Putamen (tissue), 1 donor: ENCODE results near the gene ZFR.
"Not testable (repeated sequence)": the region's sequence is repeated elsewhere in the genome, so short reads cannot be mapped to it uniquely, and the experiment has no call there.

Experiments
- DNase-seq: peaks from one replicate; pipeline ENCODE4 v3.0.0-alpha.2; 2016; ENCODE audit warnings: low spot score

Gene ZFR

GRCh38 chr5:32319392-32319791, 125.1 kb downstream of the ZFR start:
- no peak for DNase-seq

- no peak for DNase-seq
These were observed 127.5 kb downstream of the ZFR start for GRCh38 chr5:32317041-32317440.

GRCh38 chr5:32315221-32316014, 129.1 kb downstream of the ZFR start:
- DNase-seq = peak; percentile 60

DNA sequence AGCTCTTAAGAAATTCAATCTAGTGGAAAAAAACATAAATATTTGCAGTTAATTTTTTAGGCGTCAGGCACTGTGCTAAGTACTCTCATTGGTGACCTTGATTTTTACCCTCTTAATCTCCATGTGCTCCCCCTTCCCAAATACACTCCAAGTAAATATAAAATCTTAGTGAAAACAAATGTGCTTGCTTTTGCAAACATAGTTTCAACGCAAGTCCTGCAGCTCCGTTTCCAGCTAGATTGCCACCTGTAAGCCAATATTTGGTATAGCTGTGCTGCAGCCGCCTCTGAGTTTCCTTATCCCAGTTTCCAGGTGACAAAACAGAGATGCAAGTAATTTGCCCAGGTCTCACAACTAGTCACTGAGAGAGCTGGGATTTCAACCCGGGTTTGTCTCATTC, 129.9 kb downstream of the ZFR start:
- no peak for DNase-seq

DNA sequence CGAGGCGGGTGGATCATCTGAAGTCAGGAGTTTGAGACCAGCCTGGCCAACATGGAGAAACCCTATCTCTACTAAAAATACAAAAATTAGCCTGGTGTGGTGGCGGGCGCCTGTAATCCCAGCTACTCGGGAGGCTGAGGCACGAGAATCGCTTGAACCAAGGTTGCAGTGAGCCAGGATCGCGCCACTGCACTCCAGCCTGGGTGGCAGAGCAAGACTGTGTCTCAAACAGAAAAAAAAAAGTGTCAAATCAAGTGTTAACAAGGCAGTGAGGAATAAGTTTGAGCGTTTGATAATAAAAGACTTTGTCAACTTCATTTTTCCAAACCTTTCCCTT, 130.4 kb downstream of the ZFR start:
- DNase-seq = not testable (repeated sequence)

DNA sequence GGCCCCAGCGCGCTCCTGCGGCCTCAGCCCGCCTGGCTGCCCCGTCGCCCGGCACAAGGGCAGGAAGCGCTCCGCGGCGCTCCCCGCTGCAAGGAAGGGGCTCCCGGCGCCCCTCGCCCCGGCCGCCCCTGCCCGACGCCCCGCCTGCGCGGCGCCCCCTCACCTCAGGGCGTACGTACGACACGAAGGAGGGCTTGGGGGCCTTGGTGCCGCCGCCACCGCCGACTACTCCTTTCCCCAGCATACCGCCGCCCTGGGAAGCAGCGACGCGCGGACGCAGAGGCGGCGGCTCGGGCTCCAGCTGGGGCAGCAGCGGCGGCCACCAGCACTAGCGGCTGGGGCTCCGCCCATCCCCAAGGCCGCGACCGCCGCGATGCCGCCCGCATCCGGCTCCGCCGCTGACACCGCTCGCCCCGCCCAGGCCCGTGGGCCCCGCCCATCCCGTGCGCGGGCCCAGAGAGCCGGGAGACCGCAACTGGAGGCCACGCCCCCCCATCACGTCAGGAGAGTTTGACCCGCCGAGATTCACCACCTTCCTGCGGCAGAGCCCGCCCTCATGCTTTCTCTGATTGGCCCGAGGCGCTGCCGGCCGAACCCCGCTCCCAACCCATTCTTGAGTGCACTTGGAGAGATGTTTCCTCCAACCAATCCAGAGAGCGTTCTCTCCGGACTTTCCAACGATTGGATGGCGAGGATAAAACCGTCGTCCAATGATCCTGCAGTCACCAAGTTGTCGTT, 131.8 kb downstream of the ZFR start, which contains the start of gene MTMR12:
MTMR12 (minus strand) TSS at position 345 of the 738 bp plus-strand sequence; CDS start at position 244, 101 bp downstream.
- peak; percentile 100 for DNase-seq

DNA sequence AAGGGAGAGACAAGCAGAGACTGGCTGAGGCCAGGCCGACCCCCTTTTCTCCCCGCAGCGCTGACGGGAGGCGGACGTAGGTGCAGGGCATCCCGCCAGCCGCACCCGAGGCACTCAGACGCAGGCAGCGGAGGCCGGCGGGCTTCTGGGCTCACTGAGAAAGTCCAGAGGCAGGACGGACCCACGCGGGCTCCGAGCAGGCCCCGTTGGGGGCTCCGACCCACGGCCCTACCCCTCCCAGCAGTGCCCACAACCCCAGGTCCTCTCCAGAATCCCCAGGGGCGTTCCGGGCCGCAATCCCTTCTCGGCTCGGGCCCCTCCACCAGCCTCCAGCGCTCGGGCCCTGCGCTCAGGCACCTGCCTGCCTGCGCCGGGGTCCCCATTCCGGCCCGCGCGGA, 132.3 kb downstream of the ZFR start:
- no peak for DNase-seq

DNA sequence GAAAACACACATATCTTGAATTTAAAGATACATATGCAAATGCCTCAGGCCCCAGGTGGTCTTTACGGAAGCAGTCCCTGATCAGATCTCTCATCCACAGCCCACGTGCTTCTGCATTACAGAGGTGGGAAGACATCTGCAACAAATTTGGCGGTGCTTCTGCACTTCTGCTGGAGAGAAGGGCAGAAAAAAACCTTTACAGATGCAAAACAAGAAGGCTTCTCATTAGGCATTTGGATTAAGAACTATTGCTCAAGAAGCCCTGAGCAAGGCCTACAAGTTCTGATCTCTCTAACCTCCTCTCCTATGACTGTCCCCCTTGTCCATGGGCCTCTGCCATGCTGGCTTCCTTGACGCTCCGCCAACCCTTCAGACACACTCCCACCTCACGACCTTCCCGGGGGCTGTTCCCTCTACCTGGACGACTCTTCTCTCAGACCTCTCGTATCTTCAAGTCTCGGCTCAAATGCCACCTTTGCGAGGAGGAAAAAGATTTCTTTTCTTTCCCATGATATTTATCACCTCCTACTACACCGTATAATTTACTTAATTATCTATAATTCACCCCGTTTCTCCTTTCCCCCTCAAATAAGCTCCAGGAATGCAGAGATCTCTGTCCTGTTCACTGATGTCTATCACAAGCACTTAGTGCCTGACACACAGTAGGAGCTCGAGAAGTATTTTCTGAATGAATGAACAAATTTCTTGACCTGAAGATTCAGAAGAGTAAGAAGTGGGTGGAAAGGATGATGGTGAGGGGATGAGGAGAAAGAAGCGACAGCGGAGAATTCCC, 132.9 kb downstream of the ZFR start:
- no peak for DNase-seq

DNA sequence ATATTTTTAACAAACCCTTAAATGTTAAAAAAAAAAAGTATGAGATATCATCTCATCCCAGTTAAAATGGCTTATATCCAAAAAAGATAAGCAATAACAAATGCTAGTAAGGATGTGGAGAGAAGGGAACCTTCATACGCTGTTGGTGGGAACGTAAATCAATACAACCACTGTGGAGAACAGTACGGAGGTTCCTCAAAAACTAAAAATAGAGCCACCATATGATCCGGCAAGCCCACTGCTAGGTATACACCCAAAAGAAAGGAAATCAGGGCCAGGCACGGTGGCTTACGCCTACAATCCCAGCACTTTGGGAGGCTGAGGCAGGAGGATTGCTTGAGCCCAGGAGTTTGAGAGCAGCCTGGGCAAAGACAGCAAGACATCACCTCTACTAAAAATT, 134.8 kb downstream of the ZFR start:
- no peak for DNase-seq

- DNase-seq = no peak
These were observed 135.6 kb downstream of the ZFR start for GRCh38 chr5:32308946-32309345.

DNA sequence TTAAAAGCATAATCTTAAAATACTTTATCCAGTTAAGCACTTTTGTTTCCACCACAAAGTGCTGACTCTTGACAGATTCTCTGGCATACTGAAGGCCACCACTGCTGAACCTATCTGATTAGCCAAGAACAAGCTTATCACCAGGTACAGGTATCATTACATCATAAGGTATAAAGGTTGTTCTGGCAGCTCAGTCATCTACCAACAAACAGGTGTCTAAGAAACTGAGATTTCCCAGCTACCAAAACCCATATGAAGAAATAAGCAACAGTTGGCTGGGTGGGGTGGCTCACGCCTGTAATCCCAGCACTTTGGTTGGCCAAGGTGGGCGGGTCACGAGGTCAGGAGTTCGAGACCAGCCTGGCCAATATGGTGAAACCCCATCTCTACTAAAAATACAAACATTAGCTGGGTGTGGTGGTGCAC, 136.8 kb downstream of the ZFR start:
- DNase-seq = no peak

DNA sequence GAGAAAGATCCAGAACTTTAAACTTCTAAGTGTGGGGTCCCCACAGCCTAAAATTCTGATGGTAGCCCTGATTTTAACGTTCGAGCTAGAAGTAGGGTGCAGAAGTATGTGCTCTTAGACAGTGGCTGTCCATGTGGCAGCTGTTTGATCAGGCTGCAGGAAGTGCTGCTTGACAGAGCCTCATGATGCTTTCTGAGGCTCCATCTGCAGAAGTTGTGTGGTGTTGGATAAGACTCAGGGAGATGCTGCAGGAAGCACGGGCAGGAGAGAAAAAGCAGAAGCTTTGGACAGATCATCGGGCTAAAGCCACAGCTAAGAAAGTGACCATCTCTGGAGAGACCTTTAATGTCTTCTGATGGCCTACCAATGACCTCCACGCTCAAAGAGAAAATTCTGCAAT, 139.9 kb downstream of the ZFR start:
- DNase-seq = no peak
